GM21515 (cell line): ENCODE data around the gene ANXA1.
"Not testable (repeated sequence)": the region's sequence is repeated elsewhere in the genome, so short reads cannot be mapped to it uniquely, and the experiment has no call there.

Experiments used
- ATAC-seq: cut with Tn5 transposase; IDR thresholded peaks from one replicate; pipeline ENCODE4 v1.9.1; 2021; ENCODE audit not compliant: unreplicated experiment

The ANXA1 gene

DNA sequence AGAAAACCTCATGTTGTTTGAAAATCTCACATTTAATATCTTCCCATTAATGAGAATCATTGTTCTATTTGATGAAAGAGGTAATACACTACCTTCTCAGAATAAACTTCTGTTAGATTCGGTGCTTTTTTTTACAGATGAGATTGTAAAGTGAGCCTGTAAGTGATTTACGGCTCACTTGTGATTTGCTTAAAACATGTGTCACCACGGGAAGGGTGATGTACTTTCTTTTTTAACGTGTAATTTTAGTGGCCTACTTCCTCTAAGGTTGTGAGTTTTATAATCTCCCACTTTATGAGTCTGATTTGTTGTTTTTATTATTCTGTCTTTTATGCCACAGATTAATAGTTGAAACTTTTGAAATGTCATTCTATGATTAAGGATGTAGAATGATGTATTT is 15.9 kb downstream of the ANXA1 start:
- ATAC-seq: no peak

GRCh38 chr9:73168298-73168934 is 16.8 kb downstream of the ANXA1 start:
- no peak for ATAC-seq

DNA sequence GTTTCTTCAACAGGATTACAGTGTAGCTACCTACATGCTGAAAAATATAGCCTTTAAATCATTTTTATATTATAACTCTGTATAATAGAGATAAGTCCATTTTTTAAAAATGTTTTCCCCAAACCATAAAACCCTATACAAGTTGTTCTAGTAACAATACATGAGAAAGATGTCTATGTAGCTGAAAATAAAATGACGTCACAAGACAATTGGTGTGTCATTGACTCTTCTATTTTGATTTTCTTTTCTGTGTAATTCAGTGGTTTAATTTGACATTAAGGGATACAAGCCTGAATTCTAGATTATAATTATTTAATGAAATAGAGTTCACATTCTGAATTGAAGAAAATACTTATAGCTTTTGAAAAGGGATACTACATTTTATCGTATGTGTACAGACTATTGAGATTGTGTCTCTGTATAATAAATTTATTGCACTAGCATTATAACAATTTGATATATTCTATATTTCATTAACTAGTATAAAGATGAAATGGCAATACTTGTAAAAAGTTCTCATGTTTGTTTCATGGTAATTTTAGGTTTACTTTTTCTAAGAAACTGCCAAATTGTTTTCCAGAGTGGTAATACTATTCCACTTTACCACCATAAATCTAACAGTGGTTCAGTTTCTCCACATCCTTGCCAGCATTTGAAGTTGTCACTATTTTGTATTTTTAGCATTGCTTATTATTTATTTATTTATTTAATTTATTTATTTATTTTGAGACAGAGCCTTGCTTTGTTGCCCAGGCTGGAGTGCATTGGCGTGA is 18.7 kb downstream of the ANXA1 start:
- ATAC-seq: no peak

DNA sequence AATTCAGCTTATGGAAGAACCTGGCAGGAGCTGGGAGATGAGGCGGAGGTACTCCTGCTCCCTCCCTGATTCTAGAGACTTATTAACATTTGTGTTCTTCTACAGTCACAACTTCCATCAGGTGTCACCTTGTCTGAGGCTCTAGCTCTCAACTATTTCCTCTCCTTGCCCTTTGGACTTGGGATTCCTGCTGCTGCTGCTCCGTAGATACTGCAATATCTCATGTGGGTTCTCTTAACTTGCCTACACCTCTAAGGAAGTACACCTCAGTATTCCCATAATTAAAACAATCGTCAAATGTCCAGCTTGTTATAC is 21.2 kb downstream of the ANXA1 start:
- no peak for ATAC-seq

DNA sequence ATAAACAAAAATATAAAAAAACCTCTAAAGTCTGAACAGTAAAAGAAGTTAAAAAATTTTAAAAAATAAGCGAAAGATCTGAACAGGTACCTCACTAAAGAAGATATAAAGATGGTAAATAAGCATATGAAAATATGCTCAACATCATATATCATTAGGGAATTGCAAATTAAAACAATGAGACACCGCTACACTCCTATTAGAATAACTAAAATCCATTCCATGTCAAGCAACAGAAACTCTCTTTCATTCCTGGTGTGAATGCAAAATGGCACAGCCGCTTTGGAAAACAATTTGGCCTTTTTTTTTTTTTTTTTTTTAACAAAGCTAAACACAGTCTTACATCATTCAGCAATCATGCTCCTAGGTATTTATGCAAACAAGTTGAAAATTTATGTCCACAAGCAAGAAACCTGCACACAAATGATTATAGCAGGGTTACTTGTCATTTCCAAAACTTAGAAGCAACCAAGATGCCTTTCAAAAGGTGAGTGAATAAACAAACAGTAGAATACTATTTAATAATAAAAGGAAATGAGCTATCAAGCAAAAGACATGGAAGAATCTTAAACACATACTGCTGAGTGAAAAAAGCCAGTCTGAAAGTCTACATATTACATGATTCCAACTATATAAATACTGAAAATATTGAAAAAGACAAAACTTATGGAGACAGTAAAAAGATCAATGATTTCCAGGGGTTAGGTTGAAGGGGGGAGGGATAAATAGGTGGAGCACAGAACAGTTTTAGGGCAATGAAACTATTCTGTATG is 22.1 kb downstream of the ANXA1 start:
- ATAC-seq: no peak

DNA sequence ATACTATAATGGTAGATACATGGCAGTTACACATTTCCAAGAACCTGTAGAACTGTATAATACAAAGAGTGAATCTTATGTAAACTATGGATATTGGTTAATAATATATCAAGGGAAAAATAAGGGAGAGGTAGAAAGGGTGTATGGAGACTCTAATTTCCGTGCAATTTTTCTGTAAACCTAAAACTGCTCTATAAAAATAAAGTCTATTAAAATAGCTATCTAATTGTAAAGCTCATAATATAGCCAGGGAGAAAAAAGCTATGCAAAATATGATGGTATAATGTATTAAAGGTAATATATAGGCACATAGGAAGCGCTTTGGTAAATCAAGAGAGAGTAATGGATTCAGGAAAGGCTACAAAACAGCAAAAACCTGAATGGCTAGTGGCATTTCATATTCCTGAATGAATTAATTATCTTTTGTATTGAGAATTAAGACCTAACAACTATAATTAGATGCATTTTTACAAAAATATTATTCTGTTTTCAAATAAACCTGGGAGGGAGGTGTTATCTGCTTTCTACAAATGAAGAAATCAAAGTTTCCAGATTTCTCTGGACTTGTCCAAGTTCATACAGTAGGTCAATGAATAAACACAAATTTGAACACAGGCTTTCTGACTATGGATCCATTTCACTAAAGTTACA is 22.8 kb downstream of the ANXA1 start:
- ATAC-seq: no peak

DNA sequence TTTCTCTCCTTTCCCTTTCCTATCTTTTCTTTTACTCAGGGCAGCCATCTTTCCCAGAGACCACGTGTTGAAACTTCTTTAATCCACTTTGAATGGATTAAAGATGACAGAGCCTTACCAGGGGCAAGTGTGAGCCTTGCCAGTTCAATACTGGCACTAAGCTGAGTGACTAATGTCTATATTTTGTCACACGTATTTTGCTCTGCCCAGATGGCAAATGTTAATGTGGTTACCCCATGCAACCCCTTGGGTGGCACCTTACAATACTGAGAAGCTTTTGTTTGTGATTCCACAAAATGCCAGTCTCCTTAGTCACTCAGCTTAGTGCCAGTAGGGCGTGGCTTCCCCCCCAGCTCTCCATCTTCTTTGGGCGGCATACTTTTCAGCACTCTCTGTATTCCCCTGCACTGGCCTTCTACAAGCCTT is 24.8 kb downstream of the ANXA1 start:
- no peak for ATAC-seq

DNA sequence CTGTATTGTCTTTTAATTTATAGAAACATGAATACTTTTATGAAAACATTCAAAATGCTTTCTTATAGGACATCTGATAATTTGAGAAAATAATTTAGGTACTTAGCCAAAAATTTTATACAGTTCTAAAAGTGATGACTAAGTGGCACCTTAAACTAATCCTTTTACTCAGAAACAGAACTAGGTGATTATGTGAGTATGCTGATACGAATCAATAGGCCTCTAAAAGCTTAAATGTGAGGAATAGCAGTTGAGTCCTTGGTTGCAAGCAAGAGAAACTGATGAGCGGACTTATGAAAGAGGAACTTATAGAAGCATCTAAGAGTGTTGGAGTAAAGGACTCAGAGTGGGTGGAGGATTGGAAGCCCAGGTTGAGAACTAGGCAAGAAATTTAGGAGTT is 26.4 kb downstream of the ANXA1 start:
- ATAC-seq: no peak

DNA sequence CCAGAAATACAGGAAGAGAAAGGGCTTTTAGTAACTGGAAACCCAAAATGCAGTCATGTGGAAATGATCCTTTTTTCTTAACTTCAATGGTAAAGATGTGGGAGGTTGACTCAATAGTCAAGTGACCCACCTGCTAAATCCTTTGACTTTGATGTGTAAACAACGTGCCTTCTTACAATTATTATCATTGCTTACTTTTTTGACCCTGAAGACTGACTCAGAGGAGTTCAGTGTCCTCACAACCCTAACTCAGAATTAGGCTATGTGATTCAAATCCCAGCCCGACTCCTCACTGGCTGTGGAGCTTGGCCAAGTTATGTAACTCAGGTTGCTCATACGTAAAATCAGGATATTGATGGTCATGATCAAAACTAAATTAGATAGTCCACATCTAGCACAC is 27.9 kb downstream of the ANXA1 start:
- ATAC-seq: no peak

DNA sequence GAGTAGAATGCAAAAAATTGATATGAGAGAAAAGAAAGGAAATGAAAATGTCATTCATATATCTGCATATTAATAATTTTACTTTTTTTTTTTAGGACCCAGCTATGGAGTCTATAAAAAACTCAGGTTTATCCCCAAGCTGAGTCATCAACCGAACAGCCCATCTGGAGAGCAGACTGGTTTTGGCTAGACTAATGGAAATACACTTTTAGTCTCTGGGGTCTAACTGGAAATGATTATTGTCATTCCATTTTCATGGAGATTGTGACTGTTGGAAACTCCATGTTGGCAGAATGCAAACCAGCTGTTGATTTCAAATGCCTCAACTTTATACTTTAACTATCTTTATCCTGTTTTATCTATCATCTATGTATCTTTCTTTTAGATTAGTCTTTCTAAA is 28.7 kb downstream of the ANXA1 start:
- no peak for ATAC-seq

DNA sequence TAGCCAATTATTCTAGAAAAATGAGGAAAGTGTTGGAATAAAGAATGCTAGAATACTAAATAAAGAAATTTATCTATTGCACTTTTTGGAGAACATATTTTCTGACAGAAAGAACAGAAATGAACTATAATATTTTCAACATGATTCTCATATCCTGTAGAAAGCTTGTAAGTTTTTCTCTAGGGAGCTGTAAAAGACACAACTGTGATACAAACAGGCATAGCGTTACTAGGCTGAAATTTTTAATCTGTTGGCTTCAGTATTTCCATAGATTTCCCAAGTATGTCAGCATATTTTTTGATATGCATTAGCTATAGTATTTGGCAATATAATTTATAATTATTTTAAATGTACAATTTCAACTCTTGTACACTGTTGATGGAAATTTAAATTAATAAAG is 31.3 kb downstream of the ANXA1 start:
- no peak for ATAC-seq

DNA sequence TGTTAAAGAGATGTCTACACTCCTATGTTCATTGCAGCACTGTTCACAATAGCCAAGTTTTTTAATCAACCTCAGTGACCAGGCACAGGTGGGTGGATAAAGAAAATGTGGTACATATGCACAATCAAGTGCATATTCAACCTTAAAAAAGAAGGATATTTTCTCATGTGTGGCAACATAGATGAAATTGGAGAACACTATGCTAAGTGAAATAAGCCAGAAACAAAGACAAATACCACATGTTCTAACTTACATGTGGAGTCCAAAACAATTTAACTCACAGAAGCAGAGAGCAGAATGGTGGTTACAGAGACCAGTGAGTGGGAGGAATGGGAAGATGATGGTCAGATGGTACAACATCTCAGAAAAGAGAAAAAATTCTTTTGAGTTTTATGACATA is 31.8 kb downstream of the ANXA1 start:
- no peak for ATAC-seq

DNA sequence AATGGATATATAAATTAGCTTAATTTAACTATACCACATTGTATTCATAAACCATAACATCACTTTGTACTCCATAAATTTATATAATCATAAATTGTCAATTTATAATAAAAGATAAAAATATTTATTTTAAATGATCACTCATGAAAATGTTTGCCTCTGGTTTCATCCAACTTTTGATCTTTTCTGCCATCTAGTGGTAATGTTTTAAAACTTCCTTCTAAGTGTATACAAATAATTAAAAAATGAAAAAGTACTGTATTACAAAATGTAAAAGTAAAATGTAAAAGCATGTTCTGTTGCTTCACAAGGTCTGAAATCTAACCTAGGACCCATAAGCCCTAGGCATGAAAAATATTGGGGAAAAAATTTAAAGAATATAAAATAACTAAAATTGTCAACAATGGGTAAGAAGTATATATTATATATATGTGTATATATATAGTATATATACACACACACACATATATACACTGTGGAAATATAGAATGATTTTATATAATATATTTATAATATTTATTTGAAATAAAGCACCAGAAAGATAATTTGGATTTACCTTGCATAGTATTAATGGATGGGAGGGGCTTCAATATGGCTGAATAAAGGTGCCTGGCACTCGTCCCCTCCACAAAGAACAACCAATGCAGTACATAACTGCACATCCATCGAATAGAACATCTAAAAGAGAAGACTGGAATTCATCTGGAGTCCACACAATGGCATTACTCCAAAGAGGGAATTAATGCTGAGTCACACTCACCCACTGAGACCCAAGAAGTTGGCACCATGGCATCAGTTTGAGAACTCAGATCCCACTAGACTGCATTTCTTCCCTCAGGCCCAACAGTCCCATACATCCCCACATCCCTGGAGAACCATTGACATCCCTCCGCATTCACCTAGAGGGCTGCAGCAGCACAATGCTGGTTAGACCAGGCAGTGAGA is 32.5 kb downstream of the ANXA1 start:
- ATAC-seq: no peak

GRCh38 chr9:73191109-73191508 is 39.4 kb downstream of the ANXA1 start:
- ATAC-seq: not testable (repeated sequence)

GRCh38 chr9:73194284-73194683 is 42.6 kb downstream of the ANXA1 start:
- ATAC-seq: no peak

DNA sequence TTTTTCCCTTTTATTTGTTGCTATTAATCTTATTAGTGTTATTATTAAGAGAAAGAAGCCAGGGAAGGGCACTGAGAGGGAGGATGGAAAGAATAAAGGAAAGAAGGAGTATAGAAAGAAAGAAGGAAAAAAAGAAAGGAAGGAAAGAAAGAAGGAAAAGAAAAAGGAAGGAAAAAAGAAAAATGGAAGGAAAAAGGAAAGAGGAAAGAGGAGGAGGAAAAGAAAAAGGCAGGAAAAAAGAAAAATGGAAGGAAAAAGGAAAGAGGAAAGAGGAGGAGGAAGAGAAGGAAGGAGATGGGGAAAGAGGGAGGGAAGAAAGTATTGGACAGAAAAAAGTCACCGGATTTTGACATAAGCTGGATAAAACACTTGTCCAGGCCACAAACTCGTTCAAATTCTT is 47.8 kb downstream of the ANXA1 start:
- ATAC-seq: no peak

DNA sequence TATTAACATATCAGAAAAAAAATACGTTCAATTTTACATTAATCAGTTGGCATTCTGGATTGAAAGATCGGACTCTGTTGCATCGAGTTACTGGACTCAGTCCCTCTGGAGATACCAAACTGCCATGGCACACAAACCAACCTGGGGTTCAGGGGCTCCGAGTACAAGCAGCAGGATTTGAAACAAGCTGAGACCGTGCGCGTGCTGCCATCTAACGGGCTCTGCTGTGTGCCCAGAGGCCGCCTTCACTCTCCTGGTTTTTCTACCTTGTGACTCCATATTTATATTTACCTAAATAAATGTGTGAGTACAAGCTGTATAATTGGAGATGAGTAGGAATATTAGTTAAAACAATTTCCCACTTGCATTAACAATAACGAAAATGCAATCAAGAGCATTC is 48.2 kb downstream of the ANXA1 start:
- ATAC-seq: no peak

- no peak for ATAC-seq
These were observed 49.2 kb downstream of the ANXA1 start for GRCh38 chr9:73200694-73201452.

DNA sequence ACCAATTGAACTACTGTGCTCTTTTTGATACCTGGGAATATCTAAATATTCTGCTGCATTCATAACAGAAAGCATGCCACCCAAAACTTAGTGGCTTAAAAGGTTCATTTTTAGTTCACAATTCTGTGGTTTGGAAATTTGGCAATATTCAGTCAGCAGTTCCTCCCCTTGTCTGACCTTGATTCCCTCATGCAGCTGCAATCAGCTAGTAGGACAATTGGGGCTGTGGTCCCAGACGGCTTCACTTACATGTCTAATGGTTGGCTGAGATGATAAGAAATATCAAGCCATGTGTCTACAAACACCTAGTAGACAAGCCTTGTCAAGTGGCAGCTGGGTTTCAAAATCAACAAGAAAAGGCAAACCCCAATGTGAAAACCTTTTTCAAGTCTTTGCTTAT is 51.3 kb downstream of the ANXA1 start:
- no peak for ATAC-seq

DNA sequence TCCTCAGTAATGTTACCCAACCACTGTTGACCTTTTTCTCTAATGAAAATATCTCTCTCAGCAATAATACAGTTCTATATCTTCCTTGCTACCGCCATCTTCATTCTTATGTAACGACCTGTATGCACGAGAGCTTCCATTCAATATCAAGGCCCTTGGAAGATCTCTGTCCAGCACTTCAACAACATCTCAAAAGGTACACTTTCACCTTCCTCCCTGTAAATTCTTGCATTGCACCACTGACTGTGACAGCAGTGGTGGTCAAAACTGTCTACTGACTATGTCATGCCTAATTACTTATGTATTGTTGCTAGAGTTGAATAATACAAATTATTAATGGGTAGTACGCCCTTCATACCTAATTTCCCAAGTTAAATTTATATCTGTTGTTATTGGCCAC is 53.3 kb downstream of the ANXA1 start:
- no peak for ATAC-seq
